ENCODE data around the gene EZR.

Gene EZR

DNA sequence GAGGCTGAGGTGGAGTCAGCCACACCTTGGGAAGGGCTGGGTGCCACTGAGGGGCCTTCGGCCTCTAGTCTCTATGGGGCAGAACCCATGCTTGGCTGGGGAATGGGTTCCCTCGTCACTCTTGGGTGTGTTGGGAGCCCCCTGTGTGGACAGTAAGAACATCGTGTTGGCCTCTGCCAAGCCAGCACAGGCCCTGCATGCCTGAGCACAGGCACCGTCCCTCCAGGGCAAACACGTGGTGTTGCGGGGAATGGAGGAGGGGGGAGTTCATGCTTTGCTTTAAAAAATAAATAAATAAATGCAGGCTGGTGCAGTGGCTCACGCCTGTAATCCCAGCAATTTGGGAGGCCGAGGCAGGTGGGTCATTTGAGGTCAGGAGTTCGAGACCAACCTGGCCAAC lies 63.0 kb downstream of the EZR start:
- H3K79me2 ChIP-seq (ENCODE audit: low read length) = no peaks in the 10 kb centered on the region
- no peaks in the 10 kb centered on the region for H3K9me3 ChIP-seq (ENCODE audit: insufficient read depth, low read length)
- no peak overlapping the region for H3K4me3 ChIP-seq (ENCODE audit: low read length)
- no peak overlapping the region for H3K4me2 ChIP-seq (ENCODE audit: low read length)
- H3K36me3 ChIP-seq (replicated peaks; ENCODE audit: low read depth, low read length) = no peaks in the 10 kb centered on the region
- no peaks in the 10 kb centered on the region for H3K27me3 ChIP-seq (ENCODE audit: low read depth, low read length)
- no peak overlapping the region for H3K9ac ChIP-seq (ENCODE audit: low read length)
- no peak for TF ChIP-seq EZH2phosphoT487 (IDR thresholded peaks at IDR 0.05; ENCODE audit: low read depth)
- no peak for TF ChIP-seq CTCF (IDR thresholded peaks at IDR 0.05; ENCODE audit: low read depth, low read length)
- H4K20me1 ChIP-seq (ENCODE audit: insufficient read depth, low read length) = no peaks in the 10 kb centered on the region
- no peak overlapping the region for H2AFZ ChIP-seq (ENCODE audit: low read depth, low read length)
- H3K4me1 ChIP-seq (ENCODE audit: low read length) = peaks cover 8% of the 10 kb centered on the region; the same call in 1 of the 2 replicates
- no peak overlapping the region for H3K27ac ChIP-seq (ENCODE audit: low read length)

- H2AFZ ChIP-seq (ENCODE audit: low read depth, low read length) = no peak overlapping the region
- no peaks in the 10 kb centered on the region for H3K36me3 ChIP-seq (replicated peaks; ENCODE audit: low read depth, low read length)
- no peaks in the 10 kb centered on the region for H3K27me3 ChIP-seq (ENCODE audit: low read depth, low read length)
- H4K20me1 ChIP-seq (ENCODE audit: insufficient read depth, low read length) = no peaks in the 10 kb centered on the region
- no peaks in the 10 kb centered on the region for H3K9me3 ChIP-seq (ENCODE audit: insufficient read depth, low read length)
- no peak overlapping the region for H3K27ac ChIP-seq (ENCODE audit: low read length)
- no peak overlapping the region for H3K4me2 ChIP-seq (ENCODE audit: low read length)
- H3K79me2 ChIP-seq (ENCODE audit: low read length) = no peaks in the 10 kb centered on the region
- no peak overlapping the region for H3K9ac ChIP-seq (ENCODE audit: low read length)
- peaks cover 8% of the 10 kb centered on the region; the same call in 1 of the 2 replicates for H3K4me1 ChIP-seq (ENCODE audit: low read length)
- no peak overlapping the region for H3K4me3 ChIP-seq (ENCODE audit: low read length)
- no peak for TF ChIP-seq CTCF (IDR thresholded peaks at IDR 0.05; ENCODE audit: low read depth, low read length)
- TF ChIP-seq EZH2phosphoT487 (IDR thresholded peaks at IDR 0.05; ENCODE audit: low read depth) = no peak
Observed at GRCh38 chr6:158755636-158756035, 63.5 kb downstream of the EZR start.

DNA sequence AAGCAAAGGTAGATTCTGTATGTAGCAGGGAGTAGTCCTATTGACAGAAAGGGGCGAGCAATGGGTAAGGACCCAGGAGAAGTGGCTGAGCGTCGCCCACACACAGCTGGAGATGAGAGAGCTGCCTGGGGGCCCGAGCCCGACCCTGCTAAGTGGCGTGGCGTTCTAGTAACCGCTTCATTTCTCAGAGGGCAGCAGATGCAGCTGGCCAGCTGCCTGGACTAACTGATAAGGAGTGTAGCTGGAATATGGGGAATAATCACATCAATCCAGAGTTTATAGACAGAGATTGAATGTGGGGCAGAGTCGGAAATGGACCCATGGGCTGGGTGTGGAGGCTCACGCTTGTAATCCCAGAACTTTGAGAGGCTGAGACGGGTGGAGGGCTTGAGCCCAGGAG lies 64.4 kb downstream of the EZR start:
- no peaks in the 10 kb centered on the region for H3K36me3 ChIP-seq (replicated peaks; ENCODE audit: low read depth, low read length)
- H3K79me2 ChIP-seq (ENCODE audit: low read length) = no peaks in the 10 kb centered on the region
- H3K4me3 ChIP-seq (ENCODE audit: low read length) = no peak overlapping the region
- no peaks in the 10 kb centered on the region for H4K20me1 ChIP-seq (ENCODE audit: insufficient read depth, low read length)
- H3K9me3 ChIP-seq (ENCODE audit: insufficient read depth, low read length) = no peaks in the 10 kb centered on the region
- no peak overlapping the region for H3K4me2 ChIP-seq (ENCODE audit: low read length)
- H3K27ac ChIP-seq (ENCODE audit: low read length) = no peak overlapping the region
- no peaks in the 10 kb centered on the region for H3K27me3 ChIP-seq (ENCODE audit: low read depth, low read length)
- H2AFZ ChIP-seq (ENCODE audit: low read depth, low read length) = no peak overlapping the region
- H3K9ac ChIP-seq (ENCODE audit: low read length) = no peak overlapping the region
- peaks cover 8% of the 10 kb centered on the region; the same call in 1 of the 2 replicates for H3K4me1 ChIP-seq (ENCODE audit: low read length)
- TF ChIP-seq CTCF (IDR thresholded peaks at IDR 0.05; ENCODE audit: low read depth, low read length) (no peak), EZH2phosphoT487 (IDR thresholded peaks at IDR 0.05; ENCODE audit: low read depth) (no peak)

GRCh38 chr6:158753811-158754210 lies 65.4 kb downstream of the EZR start:
- Histone ChIP-seq H3K4me2 (ENCODE audit: low read length) (no peak overlapping the region), H3K9ac (ENCODE audit: low read length) (no peak overlapping the region), H3K27ac (ENCODE audit: low read length) (no peak overlapping the region), H2AFZ (ENCODE audit: low read depth, low read length) (no peak overlapping the region), H3K4me1 (ENCODE audit: low read length) (peaks cover 8% of the 10 kb centered on the region; the same call in 1 of the 2 replicates), H3K79me2 (ENCODE audit: low read length) (no peaks in the 10 kb centered on the region), H3K27me3 (ENCODE audit: low read depth, low read length) (no peaks in the 10 kb centered on the region), H3K4me3 (ENCODE audit: low read length) (no peak overlapping the region), H3K9me3 (ENCODE audit: insufficient read depth, low read length) (no peaks in the 10 kb centered on the region), H3K36me3 (replicated peaks; ENCODE audit: low read depth, low read length) (no peaks in the 10 kb centered on the region), H4K20me1 (ENCODE audit: insufficient read depth, low read length) (no peaks in the 10 kb centered on the region)
- TF ChIP-seq EZH2phosphoT487 (IDR thresholded peaks at IDR 0.05; ENCODE audit: low read depth) (no peak), CTCF (IDR thresholded peaks at IDR 0.05; ENCODE audit: low read depth, low read length) (no peak)

All from OCI-LY3 (cell line).